Kidney capillary endothelial cell (primary cell): ENCODE measurements around the gene IMPG2.

Experiments
- DNase-seq: peaks from one replicate; pipeline ENCODE4 v3.0.0-alpha.2; 2018; ENCODE audit warnings: low spot score

Gene IMPG2

GRCh38 chr3:101240719-101241399 lies 79.5 kb downstream of the IMPG2 start:
- no peak for DNase-seq

GRCh38 chr3:101235048-101235447 lies 85.3 kb downstream of the IMPG2 start:
- no peak for DNase-seq

- DNase-seq = no peak
Measured at GRCh38 chr3:101230618-101231017, 89.8 kb downstream of the IMPG2 start.

- no peak for DNase-seq
Measured at GRCh38 chr3:101229681-101230080, 90.7 kb downstream of the IMPG2 start.

GRCh38 chr3:101228441-101228840 lies 91.9 kb downstream of the IMPG2 start:
- no peak for DNase-seq

- DNase-seq = no peak
Measured at GRCh38 chr3:101224739-101225138, 95.6 kb downstream of the IMPG2 start.

GRCh38 chr3:101223016-101223415 lies 97.4 kb downstream of the IMPG2 start:
- DNase-seq = peak; percentile 63

GRCh38 chr3:101219842-101220560 lies 100.4 kb downstream of the IMPG2 start:
- no peak for DNase-seq

- DNase-seq = no peak
Measured at GRCh38 chr3:101217472-101218245, 102.7 kb downstream of the IMPG2 start.

GRCh38 chr3:101216710-101217465 lies 103.5 kb downstream of the IMPG2 start:
- no peak for DNase-seq

GRCh38 chr3:101212730-101213129 lies 107.6 kb downstream of the IMPG2 start:
- DNase-seq = no peak

- DNase-seq = no peak
Measured at GRCh38 chr3:101204246-101204645, 116.1 kb downstream of the IMPG2 start.

- no peak for DNase-seq
Measured at GRCh38 chr3:101203411-101203810, 117.0 kb downstream of the IMPG2 start.

- no peak for DNase-seq
Measured at GRCh38 chr3:101202640-101203039, 117.7 kb downstream of the IMPG2 start.

GRCh38 chr3:101200461-101200860 lies 119.9 kb downstream of the IMPG2 start:
- DNase-seq = no peak

GRCh38 chr3:101195951-101196713 lies 124.2 kb downstream of the IMPG2 start:
- DNase-seq = peak; percentile 27

- DNase-seq = no peak
Measured at GRCh38 chr3:101194392-101194791, 126.0 kb downstream of the IMPG2 start.

- no peak for DNase-seq
Measured at GRCh38 chr3:101193957-101194356, 126.4 kb downstream of the IMPG2 start.

- DNase-seq = no peak
Measured at GRCh38 chr3:101189796-101190195, 130.6 kb downstream of the IMPG2 start.

- no peak for DNase-seq
Measured at GRCh38 chr3:101189176-101189575, 131.2 kb downstream of the IMPG2 start.

- DNase-seq = no peak
Measured at GRCh38 chr3:101185341-101185740, 135.0 kb downstream of the IMPG2 start.
